Nephron (organoid): ENCODE data around the gene LTBP4.

Source experiments
- H3K27ac Mint-ChIP-seq, 3 experiments: 2 replicates each; pipeline ENCODE4 v1.8.0; 2020; ENCODE audit warnings: mixed read lengths in 3 of 3, mild to moderate bottlenecking in 2 of 3, moderate library complexity in 1 of 3
- H3K27me3 Mint-ChIP-seq: 2 replicates; pipeline ENCODE4 v1.8.0; 2021; ENCODE audit warnings: low read depth, mild to moderate bottlenecking, moderate library complexity, mixed read lengths
- H3K36me3 Mint-ChIP-seq: 2 replicates; pipeline ENCODE4 v1.8.0; 2020; ENCODE audit warnings: low read depth, mixed read lengths
- H3K4me1 Mint-ChIP-seq: 2 replicates; pipeline ENCODE4 v1.8.0; 2020; ENCODE audit warnings: mixed read lengths
- H3K4me3 Mint-ChIP-seq, 3 experiments: 2 replicates each; pipeline ENCODE4 v1.8.0; 2020; ENCODE audit warnings: mild to moderate bottlenecking in 3 of 3, mixed read lengths in 3 of 3, moderate library complexity in 2 of 3
- H3K9me3 Mint-ChIP-seq: 2 replicates; pipeline ENCODE4 v1.8.0; 2020; ENCODE audit warnings: mixed read lengths
- CTCF ChIP-seq, 3 experiments: fragments of 200-600 bp; sonication (generic); IDR thresholded peaks; one replicate each; pipeline ENCODE4 v1.5.0; 2021; ENCODE audit warnings: antibody characterized with exemption in 3 of 3; ENCODE audit not compliant: unreplicated experiment in 3 of 3

Gene LTBP4

GRCh38 chr19:40638327-40638726 lies 37.2 kb downstream of the LTBP4 start:
- Mint-ChIP-seq H3K27me3 (peaks cover 30% of the 10 kb centered on the region), H3K4me3 (no peak overlapping the region), H3K4me1 (peaks cover 35% of the 10 kb centered on the region), H3K9me3 (no peaks in the 10 kb centered on the region), H3K36me3 (no peaks in the 10 kb centered on the region), H3K27ac (peak overlapping the region in 1 of 3 experiments; percentile 92)
- TF ChIP-seq CTCF (IDR thresholded peaks at IDR 0.05; ENCODE audit: unreplicated experiment in 3 of 3): no peak

DNA sequence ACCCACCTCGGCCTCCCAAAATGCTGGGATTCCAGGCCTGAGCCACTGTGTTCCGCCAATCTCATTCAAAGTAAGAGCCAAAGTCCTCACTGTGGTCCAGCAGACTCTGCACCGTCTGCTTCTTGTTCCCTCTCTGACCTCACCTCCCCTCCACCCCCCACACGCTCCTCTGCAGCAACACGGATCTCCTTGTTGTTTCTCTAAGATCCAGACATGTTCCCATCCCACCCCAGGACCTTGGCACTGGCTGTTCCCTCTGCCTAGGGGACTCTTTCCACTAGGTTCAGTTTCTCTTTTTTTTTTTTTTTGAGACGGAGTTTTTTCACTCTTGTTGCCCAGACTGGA lies 38.4 kb downstream of the LTBP4 start:
- Mint-ChIP-seq H3K36me3 (no peaks in the 10 kb centered on the region), H3K9me3 (no peaks in the 10 kb centered on the region), H3K4me1 (peaks cover 28% of the 10 kb centered on the region), H3K4me3 (no peak overlapping the region), H3K27ac (peak overlapping the region in 1 of 3 experiments; percentile 92), H3K27me3 (peaks cover 26% of the 10 kb centered on the region)
- TF ChIP-seq CTCF (IDR thresholded peaks at IDR 0.05; ENCODE audit: unreplicated experiment in 3 of 3): no peak

DNA sequence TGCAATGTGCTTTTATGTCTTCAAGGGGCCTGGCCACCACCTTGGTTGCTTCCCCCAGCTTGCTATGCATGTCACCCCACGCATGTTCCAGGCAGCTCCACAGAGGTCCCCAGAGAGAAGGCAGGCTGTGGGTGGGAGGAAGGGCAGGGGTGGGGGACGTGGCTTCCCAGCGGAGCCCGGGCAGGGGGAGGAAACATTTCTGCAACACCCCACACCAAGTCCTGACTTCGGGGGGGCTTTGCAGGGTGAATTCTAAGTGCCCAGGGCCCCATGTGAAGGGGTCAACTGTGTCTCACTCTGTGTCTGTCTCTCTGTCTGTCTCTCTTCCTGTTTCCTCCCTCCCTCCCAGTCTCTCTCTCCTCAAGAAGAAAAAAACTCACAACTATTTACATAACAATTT lies 39.6 kb downstream of the LTBP4 start:
- no peaks in the 10 kb centered on the region for H3K36me3 Mint-ChIP-seq
- peak overlapping the region; percentile 89 to 97 (median 92) for H3K27ac Mint-ChIP-seq
- no peak for TF ChIP-seq CTCF (IDR thresholded peaks at IDR 0.05; ENCODE audit: unreplicated experiment in 3 of 3)
- no peaks in the 10 kb centered on the region for H3K9me3 Mint-ChIP-seq
- H3K4me1 Mint-ChIP-seq: peaks cover 31% of the 10 kb centered on the region
- peaks cover 15% of the 10 kb centered on the region for H3K27me3 Mint-ChIP-seq
- H3K4me3 Mint-ChIP-seq: peak overlapping the region; percentile 34 to 54 (median 52)

GRCh38 chr19:40641281-40641680 lies 40.1 kb downstream of the LTBP4 start:
- Mint-ChIP-seq H3K4me3 (peak overlapping the region in 2 of 3 experiments; percentile 5 to 34), H3K4me1 (peaks cover 36% of the 10 kb centered on the region), H3K27me3 (peaks cover 11% of the 10 kb centered on the region), H3K27ac (peak overlapping the region; percentile 89 to 97 (median 92)), H3K36me3 (no peaks in the 10 kb centered on the region), H3K9me3 (no peaks in the 10 kb centered on the region)
- TF ChIP-seq CTCF (IDR thresholded peaks at IDR 0.05; ENCODE audit: unreplicated experiment in 3 of 3): no peak

- TF ChIP-seq CTCF (IDR thresholded peaks at IDR 0.05; ENCODE audit: unreplicated experiment in 3 of 3): no peak
- Mint-ChIP-seq H3K27ac (peak overlapping the region; percentile 89 to 97 (median 94)), H3K4me3 (no peak overlapping the region), H3K27me3 (peaks cover 9% of the 10 kb centered on the region), H3K4me1 (peaks cover 42% of the 10 kb centered on the region), H3K9me3 (no peaks in the 10 kb centered on the region), H3K36me3 (no peaks in the 10 kb centered on the region)
Measured at GRCh38 chr19:40642051-40642706, 41.0 kb downstream of the LTBP4 start.

GRCh38 chr19:40642757-40643305 lies 41.7 kb downstream of the LTBP4 start:
- H3K36me3 Mint-ChIP-seq: no peaks in the 10 kb centered on the region
- H3K27ac Mint-ChIP-seq: peak overlapping the region; percentile 94 to 98 (median 95)
- no peaks in the 10 kb centered on the region for H3K9me3 Mint-ChIP-seq
- TF ChIP-seq CTCF (IDR thresholded peaks at IDR 0.05; ENCODE audit: unreplicated experiment in 3 of 3): no peak
- peaks cover 42% of the 10 kb centered on the region for H3K4me1 Mint-ChIP-seq
- peaks cover 9% of the 10 kb centered on the region for H3K27me3 Mint-ChIP-seq
- peak overlapping the region; percentile 17 to 65 (median 21) for H3K4me3 Mint-ChIP-seq
